ENCODE measurements around the gene COL12A1.

The COL12A1 gene

GRCh38 chr6:75144386-75144785 lies 61.5 kb downstream of the COL12A1 start:
- DNase-seq (ENCODE audit: low read depth in 2 of 2) = no peak

GRCh38 chr6:75143191-75143590 lies 62.7 kb downstream of the COL12A1 start:
- no peak for DNase-seq (ENCODE audit: low read depth in 2 of 2)

GRCh38 chr6:75142721-75143120 lies 63.1 kb downstream of the COL12A1 start:
- DNase-seq (ENCODE audit: low read depth in 2 of 2) = no peak

- DNase-seq (ENCODE audit: low read depth in 2 of 2) = no peak
Measured at GRCh38 chr6:75135876-75136275, 70.0 kb downstream of the COL12A1 start.

GRCh38 chr6:75135450-75135849 lies 70.4 kb downstream of the COL12A1 start:
- DNase-seq (ENCODE audit: low read depth in 2 of 2) = no peak

- DNase-seq (ENCODE audit: low read depth in 2 of 2) = no peak
Measured at GRCh38 chr6:75130784-75131183, 75.1 kb downstream of the COL12A1 start.

- DNase-seq (ENCODE audit: low read depth in 2 of 2) = no peak
Measured at GRCh38 chr6:75128878-75129570, 76.8 kb downstream of the COL12A1 start.

- no peak for DNase-seq (ENCODE audit: low read depth in 2 of 2)
Measured at GRCh38 chr6:75126518-75126917, 79.3 kb downstream of the COL12A1 start.

GRCh38 chr6:75124983-75125382 lies 80.9 kb downstream of the COL12A1 start:
- DNase-seq (ENCODE audit: low read depth in 2 of 2) = no peak

- no peak for DNase-seq (ENCODE audit: low read depth in 2 of 2)
Measured at GRCh38 chr6:75124085-75124484, 81.8 kb downstream of the COL12A1 start.

- no peak for DNase-seq (ENCODE audit: low read depth in 2 of 2)
Measured at GRCh38 chr6:75118925-75119515, 86.8 kb downstream of the COL12A1 start.

- DNase-seq (ENCODE audit: low read depth in 2 of 2) = no peak
Measured at GRCh38 chr6:75117701-75118100, 88.2 kb downstream of the COL12A1 start.

- DNase-seq (ENCODE audit: low read depth in 2 of 2) = no peak
Measured at GRCh38 chr6:75116946-75117345, 88.9 kb downstream of the COL12A1 start.

GRCh38 chr6:75115481-75115880 lies 90.4 kb downstream of the COL12A1 start:
- no peak for DNase-seq (ENCODE audit: low read depth in 2 of 2)

GRCh38 chr6:75114806-75115205 lies 91.0 kb downstream of the COL12A1 start:
- no peak for DNase-seq (ENCODE audit: low read depth in 2 of 2)

- DNase-seq (ENCODE audit: low read depth in 2 of 2) = no peak
Measured at GRCh38 chr6:75114195-75114594, 91.7 kb downstream of the COL12A1 start.

GRCh38 chr6:75113446-75113845 lies 92.4 kb downstream of the COL12A1 start:
- no peak for DNase-seq (ENCODE audit: low read depth in 2 of 2)

GRCh38 chr6:75109765-75110164 lies 96.1 kb downstream of the COL12A1 start:
- DNase-seq (ENCODE audit: low read depth in 2 of 2) = no peak

GRCh38 chr6:75109022-75109421 lies 96.8 kb downstream of the COL12A1 start:
- no peak for DNase-seq (ENCODE audit: low read depth in 2 of 2)

GRCh38 chr6:75108333-75108974 lies 97.4 kb downstream of the COL12A1 start:
- DNase-seq (ENCODE audit: low read depth in 2 of 2) = no peak

GRCh38 chr6:75107913-75108312 lies 97.9 kb downstream of the COL12A1 start:
- DNase-seq (ENCODE audit: low read depth in 2 of 2) = no peak

- DNase-seq (ENCODE audit: low read depth in 2 of 2) = no peak
Measured at GRCh38 chr6:75106426-75106825, 99.4 kb downstream of the COL12A1 start.

- DNase-seq (ENCODE audit: low read depth in 2 of 2) = no peak
Measured at GRCh38 chr6:75103431-75103830, 102.4 kb downstream of the COL12A1 start.

Measured in stimulated activated CD8-positive, alpha-beta memory T cell treated with anti-CD3 and anti-CD28 coated beads, Interleukin-2, amount 100 ng/mL, for 48 hours (primary cell).